Hematopoietic multipotent progenitor cell treated with erythropoietin and hydrocortisone succinate and interleukin-3 and kit ligand, for 6 days (in vitro differentiated cells): ENCODE data around the gene SEC22C.

Experiments
- DNase-seq: peaks from one replicate; pipeline ENCODE4 v3.0.0-alpha.2; 2015

Gene SEC22C

DNA sequence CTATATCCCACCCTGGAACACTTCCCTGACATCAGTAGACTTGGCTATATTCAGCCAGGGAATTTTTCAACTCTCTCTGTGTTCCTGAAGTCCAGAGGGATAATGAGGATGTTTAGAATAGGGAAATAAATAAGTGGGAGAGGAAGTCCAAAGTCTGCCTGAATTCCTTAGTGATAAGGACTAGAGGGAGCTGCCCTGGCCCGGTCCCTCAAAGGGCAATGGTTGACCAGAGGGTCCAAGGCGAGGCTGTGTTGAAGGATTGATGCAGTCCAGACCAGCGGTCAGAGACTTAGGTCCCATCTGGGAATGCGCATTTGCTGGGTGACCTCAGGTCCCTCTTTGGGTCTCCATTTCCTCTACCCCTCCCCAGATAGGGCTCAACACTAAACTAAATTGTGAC, 71.4 kb downstream of the SEC22C start:
- no peak for DNase-seq

DNA sequence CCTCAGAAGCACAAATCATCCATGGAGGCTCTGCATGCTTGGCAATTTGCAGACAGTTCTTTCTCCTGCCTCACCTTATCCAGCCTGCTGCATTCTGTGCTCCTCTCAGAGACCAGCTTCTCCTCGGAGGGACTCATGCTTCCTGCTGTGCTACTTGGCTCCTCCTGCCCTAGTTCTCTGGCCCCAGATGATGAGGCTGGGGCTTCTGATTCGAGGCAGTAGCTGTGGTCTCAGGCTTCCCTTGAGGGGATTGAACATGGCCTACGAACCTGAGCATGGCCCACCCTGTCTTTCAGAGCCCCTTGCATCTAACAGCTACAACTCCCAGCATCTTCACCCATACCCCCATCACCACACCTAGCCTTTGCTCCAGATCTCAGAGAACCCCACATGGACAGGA, 72.7 kb downstream of the SEC22C start:
- no peak for DNase-seq

DNA sequence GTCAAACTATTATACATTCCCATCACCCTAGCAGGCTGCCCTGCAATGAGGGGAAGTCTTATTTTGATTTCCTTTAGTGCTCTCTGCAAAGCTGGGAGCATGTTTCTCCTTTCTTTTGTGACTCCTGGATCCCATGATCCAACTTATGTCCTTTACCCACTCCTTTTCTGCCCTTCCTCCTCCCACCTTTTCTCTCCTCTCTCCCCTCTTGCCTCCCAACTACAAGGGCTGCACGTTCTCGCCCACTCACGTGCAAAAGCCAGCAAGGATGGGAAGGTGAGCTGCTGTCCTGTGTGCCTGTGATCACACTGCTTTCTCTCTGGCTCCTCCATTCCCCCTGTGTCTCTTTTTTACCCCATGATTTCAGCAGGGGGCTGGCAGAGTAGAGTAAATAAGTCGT, 73.2 kb downstream of the SEC22C start:
- no peak for DNase-seq

DNA sequence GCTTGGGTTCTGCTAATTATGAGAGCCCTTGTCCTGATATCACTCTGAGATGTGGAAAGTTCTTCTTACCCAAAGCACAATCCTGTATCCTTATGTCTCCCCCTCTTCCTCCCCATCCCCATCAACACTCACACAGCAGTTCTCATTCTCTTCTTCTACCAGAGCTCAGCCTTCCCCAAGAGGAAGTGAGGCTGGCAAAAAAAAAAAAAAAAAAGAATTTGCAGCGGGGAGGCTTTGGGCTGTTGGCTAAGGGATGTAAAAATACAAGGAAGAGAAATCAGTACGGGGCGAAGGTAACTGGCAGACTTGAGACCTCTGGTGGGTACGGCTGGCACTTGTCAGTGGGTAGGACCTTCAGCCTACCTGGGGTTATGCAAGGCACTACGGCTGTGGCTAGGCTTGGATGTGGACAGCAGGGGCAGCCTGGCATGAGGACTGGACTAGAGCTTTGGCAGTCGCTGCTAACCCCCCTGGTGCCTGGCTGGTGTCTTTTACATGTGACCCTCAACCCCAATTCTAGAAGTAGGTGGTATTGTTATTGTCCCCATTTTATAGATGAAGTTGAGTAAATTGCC, 73.9 kb downstream of the SEC22C start:
- no peak for DNase-seq

DNA sequence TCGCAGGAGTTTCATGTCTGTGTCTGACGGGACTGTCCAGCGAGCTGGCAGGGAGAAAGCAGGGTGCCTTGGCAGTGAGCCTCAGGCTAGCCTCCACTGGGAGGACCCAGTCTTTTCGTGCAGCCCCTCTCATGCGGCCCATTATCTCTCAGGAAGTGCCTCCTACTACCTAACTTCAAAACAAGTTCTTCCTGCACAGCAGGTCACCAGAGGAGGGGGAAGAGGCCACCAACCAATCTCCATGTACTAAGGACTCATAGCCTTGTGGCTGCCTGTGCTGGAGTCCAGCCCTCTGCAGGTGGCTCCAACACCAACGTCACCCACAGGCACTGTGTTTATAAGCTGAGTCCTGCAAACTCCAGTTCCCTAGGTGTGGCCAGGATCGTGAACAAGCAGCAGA, 74.5 kb downstream of the SEC22C start:
- DNase-seq: no peak

DNA sequence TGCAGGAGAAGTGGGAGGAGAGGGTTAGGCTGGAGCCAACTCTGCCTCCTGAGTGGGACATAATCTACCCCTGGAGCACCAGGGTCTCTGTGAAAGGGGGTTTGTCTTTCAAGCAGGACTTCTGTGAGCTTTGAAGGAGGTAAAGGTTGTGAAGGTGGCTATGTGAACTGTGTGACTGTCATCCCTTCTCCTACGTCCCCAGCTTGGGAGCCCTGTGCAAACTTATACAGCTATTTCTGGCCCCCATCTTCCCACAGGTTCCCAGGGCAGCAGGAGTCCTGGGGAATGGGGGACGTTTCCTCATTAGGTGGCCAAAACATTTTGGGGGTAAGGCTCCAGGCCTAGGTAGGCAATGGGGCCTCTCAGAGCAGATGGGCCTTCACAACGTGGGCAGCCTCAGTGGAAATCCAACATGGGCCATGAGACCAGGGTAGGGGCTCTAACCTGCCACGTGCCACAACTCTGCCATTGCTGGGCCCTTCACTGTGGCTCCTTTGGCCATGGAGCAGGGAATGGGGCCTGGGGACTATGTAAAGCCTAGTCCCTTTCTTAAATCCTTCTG, 75.8 kb downstream of the SEC22C start:
- DNase-seq: no peak

DNA sequence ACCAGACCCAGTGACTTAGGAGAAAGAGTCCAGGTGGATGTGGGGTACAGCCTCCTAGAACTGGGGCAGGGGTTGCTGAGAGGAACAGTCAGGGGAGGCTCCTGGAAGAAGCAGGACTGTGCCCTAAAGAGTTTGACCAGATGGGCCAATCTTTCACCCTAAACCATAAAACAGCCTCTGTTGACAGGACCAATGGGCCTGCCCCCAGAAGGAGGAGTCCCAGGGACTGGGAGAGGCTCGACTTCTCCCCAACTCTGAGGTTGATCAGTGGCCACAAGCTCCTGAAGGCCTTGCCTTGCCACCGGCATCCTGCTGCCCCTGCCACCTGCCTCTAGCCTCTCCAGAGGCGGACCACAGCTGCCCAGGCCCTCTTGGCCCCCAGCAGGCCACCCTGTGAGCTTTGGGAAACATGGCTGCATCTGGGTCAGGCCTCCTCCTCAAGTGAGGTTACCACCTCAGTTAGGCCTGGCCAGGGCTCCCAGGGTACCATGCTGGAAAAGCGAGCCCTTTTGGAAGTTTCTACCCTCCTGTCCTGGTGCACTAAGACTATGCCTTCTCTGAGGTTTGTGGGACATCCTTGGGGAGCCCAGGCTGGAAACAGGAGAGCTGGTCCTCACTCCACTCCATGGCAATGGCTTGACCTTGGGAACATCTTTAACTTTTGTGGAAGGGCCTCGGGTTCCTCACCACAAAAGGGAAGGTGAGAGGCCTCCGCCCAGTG, 76.5 kb downstream of the SEC22C start:
- DNase-seq: no peak

DNA sequence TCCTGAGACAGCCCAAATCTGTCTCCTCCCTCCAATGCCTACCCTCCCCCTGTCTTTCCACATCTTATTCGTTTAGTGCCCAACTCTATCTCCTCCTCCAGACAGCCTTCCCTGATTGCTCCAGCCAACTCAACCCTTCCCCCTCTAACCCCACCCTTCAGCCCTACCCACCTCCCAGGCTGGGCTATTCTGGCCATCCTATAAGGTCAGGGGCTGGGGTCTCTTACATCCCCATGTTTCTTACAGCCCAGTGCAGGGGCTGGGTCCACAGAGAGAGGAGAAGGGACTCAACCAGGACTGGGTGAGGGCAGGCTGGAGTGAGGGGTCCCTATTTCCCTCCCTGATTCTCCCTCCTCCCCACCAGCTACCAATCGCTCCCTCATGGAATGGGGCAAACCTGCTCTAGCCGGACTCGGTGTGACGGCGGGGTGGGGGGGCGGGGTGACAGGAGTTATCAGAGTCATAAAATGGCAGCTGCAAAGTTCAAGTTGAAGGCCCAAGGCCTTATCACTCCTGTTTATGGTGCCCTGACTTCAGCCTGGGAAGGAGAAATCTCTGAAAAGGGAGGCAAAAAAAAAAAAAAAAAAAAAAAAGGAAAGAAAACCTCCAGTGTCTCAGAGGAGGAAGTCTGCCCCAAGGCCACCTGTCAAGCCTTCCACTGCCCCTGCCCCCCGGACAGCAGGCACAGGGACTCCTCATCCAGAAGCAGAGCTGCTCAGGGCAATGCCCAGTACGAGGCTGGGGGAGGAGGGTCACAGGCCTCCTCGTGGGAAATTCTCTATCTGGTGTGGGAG, 77.2 kb downstream of the SEC22C start:
- no peak for DNase-seq

DNA sequence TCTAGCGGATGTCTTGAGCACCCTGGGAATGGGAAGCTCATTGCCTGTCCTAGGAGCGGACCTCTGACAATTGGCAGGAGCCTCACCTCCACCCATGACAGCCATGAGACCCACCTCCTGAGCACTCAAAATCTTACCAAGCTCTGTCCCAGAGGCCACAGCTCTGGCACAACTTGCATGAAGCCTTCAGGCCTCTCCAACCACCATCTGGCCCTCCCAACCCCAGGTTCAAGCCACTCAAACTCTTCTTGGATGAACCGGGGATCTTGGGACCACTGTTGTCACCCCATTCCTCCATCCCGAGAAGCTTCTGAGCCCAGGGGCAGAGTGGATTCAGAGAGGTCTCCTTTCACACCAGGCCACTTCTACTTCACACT, 77.8 kb downstream of the SEC22C start:
- no peak for DNase-seq

DNA sequence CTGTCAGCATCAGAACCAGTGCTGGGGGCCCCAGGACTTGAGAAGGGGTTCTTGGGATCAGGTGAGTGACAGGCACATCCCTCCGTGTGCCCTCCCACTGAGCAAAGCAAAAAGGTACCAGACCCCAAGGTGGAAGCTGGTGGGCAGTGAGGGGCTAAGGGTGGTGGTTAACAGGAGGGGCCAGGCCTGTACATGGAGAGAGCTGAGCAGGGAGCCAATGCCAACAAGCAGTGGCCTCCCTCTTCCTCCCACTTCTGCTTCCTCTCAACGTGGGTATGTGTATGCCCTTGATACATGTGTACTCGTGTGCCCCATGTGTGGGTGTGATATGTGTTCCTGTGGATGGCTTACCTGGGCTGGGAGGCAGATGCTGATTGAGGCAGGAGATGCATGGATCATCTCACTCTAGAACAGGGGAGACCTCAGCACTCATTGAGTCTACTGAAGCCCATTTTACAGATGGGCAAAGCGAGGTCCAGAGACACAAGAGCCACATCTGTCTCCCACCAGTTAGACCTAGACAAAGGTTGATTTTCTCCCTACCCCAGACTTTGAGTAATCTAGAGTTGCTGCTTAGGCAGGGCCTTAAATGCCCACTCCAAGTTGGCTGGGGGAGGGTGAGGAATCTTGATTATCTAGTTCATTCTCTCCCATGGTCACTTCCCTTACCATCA, 78.4 kb downstream of the SEC22C start:
- DNase-seq: no peak

DNA sequence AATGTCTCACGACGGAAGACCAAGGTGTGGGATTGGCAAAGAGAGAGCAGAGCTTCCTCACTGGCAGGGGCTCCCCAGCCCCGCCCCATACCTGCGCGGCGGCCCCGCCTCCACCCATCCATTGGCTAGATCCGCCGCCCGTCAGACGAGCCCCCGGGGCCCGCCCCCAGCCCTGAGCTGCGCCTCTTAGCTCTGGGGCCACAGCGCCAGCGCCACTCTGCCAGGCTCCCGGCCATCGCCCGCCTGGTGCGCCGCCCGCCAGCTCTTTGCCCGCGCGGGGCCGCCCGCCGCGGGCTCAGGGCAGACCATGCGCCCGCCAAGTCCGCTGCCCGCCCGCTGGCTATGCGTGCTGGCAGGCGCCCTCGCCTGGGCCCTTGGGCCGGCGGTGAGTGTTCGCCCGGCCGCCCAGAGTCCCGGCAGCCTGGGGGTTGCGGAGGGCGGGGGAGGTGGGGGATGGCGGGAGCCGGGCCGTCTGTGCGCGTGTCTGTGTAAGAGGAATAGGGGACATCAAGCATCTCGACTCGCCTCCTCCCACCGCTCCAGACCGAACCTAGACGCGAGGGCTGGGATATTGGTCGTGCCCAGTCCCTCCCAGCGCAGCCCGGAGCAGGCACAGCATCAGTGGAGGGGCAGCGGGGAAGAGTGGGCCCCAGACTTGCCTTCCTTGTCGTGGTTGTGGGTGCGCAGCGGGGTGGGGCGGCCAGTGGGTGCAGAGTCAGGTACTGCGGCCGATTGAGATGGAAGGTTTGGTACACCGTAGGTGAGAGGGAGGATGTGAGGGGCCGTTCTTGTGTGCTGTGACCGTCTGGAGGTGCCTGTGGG, 79.1 kb downstream of the SEC22C start, which contains the start of gene VIPR1:
Gene VIPR1, plus strand, starts transcription at position 215 of the 822 bp plus-strand sequence. Its CDS starts 93 bp downstream, at position 308.
- DNase-seq: peak; percentile 85

DNA sequence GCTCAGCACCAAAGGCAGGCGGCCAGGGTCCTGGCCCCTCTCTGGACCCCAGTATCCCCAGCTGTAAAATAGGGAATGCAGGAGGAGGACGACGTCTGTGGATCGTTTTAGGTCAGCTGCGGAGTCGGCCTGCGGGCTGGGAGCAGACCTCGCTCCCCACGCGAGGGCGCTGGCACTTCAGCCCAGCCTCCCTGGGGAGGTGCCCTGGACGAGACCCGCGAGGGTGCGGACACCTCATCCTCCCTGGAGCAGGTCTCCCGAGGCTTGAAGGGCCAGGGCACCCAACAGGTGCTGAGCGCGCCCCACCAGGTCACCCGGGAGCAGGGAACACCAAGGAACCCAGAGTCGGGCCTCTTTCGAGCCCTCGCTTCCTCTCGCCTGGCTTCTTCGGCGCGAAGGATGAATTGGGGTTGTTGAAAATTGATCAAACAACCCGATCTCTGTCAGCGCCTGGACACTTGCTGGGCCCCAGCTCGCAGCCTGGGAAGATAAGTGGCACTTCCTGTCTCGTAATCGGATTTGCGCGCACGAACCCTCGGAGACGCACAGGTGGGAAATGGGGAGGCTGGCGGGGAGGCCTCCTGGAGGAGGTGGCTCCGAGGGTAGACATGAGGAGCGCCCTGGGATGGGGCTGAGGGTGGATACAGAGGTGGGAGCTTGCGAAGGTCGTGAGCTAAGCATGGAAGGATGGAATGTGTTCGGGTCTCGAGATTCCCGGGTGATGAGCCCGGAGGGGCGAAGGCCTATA, 79.9 kb downstream of the SEC22C start:
- DNase-seq: peak; percentile 66

DNA sequence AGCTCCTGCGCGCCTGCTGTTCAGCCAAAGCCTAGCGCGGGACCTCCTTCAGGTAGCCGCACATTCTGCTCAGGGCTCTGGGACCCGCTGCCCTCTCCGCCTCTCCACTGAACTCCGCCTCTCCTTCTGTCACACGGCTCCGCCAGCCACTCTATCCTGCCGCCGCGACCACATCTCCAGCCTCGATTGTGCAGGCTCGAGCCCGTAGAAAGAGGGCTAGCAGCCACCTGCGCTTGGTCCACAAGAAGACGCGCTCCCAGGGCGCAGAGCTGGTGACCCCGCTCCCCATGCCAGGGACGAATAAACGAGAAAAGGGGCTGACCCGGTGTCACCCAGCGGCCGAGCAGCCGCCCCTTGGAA, 80.5 kb downstream of the SEC22C start:
- peak; percentile 19 for DNase-seq

DNA sequence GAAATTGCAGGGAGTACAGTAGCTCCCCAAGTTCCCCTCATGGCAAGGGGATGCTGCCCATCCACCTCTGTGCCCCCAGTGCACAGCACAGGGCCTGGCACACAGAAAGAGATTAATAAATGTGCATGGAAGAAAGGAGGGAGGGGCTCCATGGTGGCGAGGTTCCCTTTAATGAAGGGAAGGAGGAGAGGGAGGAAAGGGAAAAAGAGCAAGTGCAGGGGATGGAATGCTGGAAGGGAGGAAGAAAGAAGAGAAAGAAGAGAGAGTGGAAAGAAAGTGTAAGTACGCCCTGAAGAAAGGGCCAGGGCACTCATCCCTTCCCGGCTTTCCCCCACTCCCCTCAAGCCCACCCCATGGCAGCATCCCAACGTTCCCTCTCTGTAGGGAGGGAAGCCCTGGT, 80.9 kb downstream of the SEC22C start:
- DNase-seq: no peak

DNA sequence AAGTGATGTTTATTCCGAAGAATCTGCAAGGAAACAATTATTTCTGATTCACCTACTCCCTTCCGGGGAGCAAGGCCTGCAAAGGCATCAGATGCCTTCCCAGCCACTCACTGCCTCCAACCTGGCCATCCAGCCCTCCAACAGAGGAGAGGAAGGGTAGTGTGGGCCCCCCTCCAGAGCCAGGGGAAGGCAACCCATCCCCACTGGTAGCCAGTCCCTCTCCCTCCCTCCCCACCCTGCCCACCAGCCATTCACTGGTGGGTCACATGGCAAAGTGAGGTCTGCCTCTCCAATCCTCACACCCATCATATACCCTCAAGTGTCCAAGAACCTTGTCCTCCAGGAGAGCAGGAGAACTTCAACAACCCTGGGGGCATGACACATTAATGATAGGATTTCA, 81.7 kb downstream of the SEC22C start:
- DNase-seq: no peak

DNA sequence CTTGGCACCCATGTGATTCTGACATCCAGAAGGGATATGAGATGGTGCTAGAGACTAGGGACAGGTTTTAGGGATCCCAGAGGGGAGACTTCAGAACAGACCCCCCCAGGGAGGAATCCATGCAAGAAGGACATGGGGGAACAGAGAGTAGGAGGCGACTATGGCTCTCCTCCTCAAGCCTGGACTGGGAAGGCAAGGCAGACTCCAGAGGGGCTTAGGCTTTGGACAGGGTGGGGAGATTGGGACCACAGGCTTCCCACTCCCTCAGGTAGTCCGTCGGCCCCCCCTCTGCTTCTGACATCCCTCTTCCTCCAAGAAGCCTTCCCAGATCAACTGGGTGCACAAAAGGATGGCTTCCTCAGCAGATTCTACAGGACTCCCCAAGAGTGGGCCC, 82.3 kb downstream of the SEC22C start:
- no peak for DNase-seq

DNA sequence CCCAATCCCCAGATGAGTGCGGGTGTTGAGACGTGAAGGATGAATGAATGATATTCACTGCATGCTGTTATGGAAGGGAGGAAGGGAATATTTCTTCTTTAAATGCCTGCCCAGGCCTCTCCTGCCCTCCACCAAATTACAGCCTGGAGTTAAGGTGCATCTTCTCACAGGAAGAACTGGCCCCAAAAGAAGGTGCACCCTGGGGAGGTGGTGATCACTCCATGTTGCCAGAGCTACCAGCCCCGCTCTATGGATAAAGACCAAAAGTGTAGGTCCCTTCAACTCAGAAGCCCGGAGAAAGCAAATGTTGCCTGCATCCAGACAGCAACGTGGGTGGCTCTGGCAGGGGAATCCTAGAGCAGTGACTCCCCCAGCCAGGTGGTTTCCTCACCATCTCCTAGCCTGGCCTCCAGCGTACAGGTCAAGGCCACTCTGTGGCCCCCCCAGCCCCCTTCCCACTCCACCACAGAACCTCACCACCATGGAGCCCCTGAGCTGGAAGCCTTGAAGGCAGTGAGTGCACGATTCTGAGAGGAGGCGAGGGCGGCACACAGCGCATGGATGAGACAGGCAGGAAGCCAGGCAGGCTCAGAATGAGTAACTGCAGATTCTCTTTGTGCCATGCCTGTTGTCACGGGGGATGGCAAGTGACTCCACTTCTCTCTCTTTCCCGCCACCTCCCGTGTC, 82.8 kb downstream of the SEC22C start:
- DNase-seq: no peak

DNA sequence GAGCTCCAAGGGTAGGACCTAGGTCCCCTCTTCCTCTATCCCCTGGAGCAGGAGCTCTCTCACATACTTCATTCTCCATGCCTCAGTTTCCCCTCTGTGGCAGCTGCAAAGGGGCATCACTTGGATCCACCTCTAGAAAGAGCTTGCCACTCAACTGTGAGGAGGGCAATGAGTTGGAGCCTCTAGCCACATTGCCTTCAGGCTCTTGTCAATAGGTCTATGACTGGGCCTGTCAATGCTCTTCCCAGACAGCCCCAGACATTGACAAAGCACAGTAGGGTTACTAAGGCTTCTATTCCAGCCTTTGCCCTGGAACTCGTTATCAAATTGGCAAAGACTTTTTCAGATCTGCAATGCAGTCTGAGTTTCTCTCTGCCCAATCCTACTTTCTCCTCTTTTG, 83.7 kb downstream of the SEC22C start:
- DNase-seq: no peak
